GM23338 (cell line): ENCODE results near the gene ACVRL1. TPM values are rescaled to one million over a fixed set of nuclear protein-coding genes. Genes with fewer than 3 reads are reported as not detected.
A peak's percentile ranks its signal among the peaks of the same experiment; 100 is the strongest.

ENCODE experiments used
- ATAC-seq: fragments of 200-7000 bp; cut with Tn5 transposase; 3 replicates; pipeline ENCODE4 v1.9.1; 2020
- DNase-seq: peaks from one replicate; pipeline ENCODE4 v3.0.0-alpha.2; 2015; ENCODE audit warnings: low spot score
- H2AFZ ChIP-seq: fragments of 200-600 bp; sonication (generic); 2 replicates; pipeline ENCODE4 v1.8.0; 2016; ENCODE audit warnings: antibody characterized with exemption, mild to moderate bottlenecking, moderate library complexity
- H3F3A ChIP-seq: fragments of 200-600 bp; sonication (generic); replicated peaks from 2 replicates; pipeline ENCODE4 v1.8.0; 2017; ENCODE audit warnings: antibody characterized with exemption, mixed run types, low read depth
- H3K27ac ChIP-seq: fragments of 200-600 bp; sonication (generic); 2 replicates; pipeline ENCODE4 v1.6.1; 2016; ENCODE audit warnings: low read depth
- H3K27me3 ChIP-seq: fragments of 200-600 bp; sonication (generic); 2 replicates; pipeline ENCODE4 v1.8.0; 2016; ENCODE audit warnings: mild to moderate bottlenecking, mixed run types, moderate library complexity; ENCODE audit not compliant: insufficient read depth
- H3K36me3 ChIP-seq: fragments of 200-600 bp; sonication (generic); 2 replicates; pipeline ENCODE4 v1.8.0; 2016; ENCODE audit warnings: mild to moderate bottlenecking; ENCODE audit not compliant: insufficient read depth
- H3K4me1 ChIP-seq: fragments of 200-600 bp; sonication (generic); 2 replicates; pipeline ENCODE4 v1.8.0; 2016; ENCODE audit warnings: mild to moderate bottlenecking, moderate library complexity; ENCODE audit not compliant: insufficient read depth
- H3K4me2 ChIP-seq: fragments of 200-600 bp; sonication (generic); 2 replicates; pipeline ENCODE4 v1.7.1; 2017; ENCODE audit warnings: mixed run types
- H3K4me3 ChIP-seq: fragments of 200-600 bp; sonication (generic); 2 replicates; pipeline ENCODE4 v1.6.1; 2016; ENCODE audit warnings: mixed run types
- H3K79me2 ChIP-seq: fragments of 200-600 bp; sonication (generic); replicated peaks from 2 replicates; pipeline ENCODE4 v1.8.0; 2017; ENCODE audit warnings: mild to moderate bottlenecking; ENCODE audit not compliant: insufficient read depth
- H3K9me2 ChIP-seq: fragments of 200-600 bp; sonication (generic); 2 replicates; pipeline ENCODE4 v1.8.0; 2017; ENCODE audit not compliant: insufficient read depth
- H4K20me1 ChIP-seq: fragments of 200-600 bp; sonication (generic); replicated peaks from 2 replicates; pipeline ENCODE4 v1.8.0; 2017; ENCODE audit warnings: mild to moderate bottlenecking; ENCODE audit not compliant: insufficient read depth
- H3K27ac Mint-ChIP-seq: 2 replicates; pipeline ENCODE4 v1.8.0; 2020; ENCODE audit warnings: inconsistent platforms, mild to moderate bottlenecking, moderate library complexity, mixed read lengths
- H3K27me3 Mint-ChIP-seq: 3 replicates; pipeline ENCODE4 v1.8.0; 2022; ENCODE audit warnings: low read depth, mild to moderate bottlenecking, moderate library complexity, mixed read lengths, inconsistent platforms; ENCODE audit not compliant: insufficient read depth, poor library complexity
- H3K36me3 Mint-ChIP-seq: 3 replicates; pipeline ENCODE4 v1.8.0; 2021; ENCODE audit warnings: low read depth, mild to moderate bottlenecking, inconsistent platforms, moderate library complexity, mixed read lengths
- H3K4me1 Mint-ChIP-seq: 3 replicates; pipeline ENCODE4 v1.8.0; 2020; ENCODE audit warnings: mild to moderate bottlenecking, inconsistent platforms, mixed read lengths
- H3K4me3 Mint-ChIP-seq: 3 replicates; pipeline ENCODE4 v1.8.0; 2021; ENCODE audit warnings: moderate library complexity, mild to moderate bottlenecking, inconsistent platforms, mixed read lengths
- H3K9me3 Mint-ChIP-seq: 3 replicates; pipeline ENCODE4 v1.8.0; 2020; ENCODE audit warnings: moderate library complexity, mild to moderate bottlenecking, inconsistent platforms, mixed read lengths
- CREB1 ChIP-seq: fragments of 250-450 bp; sonication (Bioruptor Pico); IDR thresholded peaks from 2 replicates; pipeline ENCODE4 v1.5.0; 2020; ENCODE audit warnings: low read depth, mild to moderate bottlenecking, moderate library complexity
- EZH2 ChIP-seq: fragments of 200-600 bp; sonication (generic); IDR thresholded peaks from one replicate; pipeline ENCODE4 v1.8.0; 2017; ENCODE audit warnings: antibody characterized with exemption, mild to moderate bottlenecking, low read depth; ENCODE audit not compliant: unreplicated experiment
- EZH2phosphoT487 ChIP-seq: fragments of 200-600 bp; sonication (generic); IDR thresholded peaks from one replicate; pipeline ENCODE4 v1.8.1; 2018; ENCODE audit warnings: antibody characterized with exemption; ENCODE audit not compliant: unreplicated experiment
- JUNB ChIP-seq: IDR thresholded peaks from one replicate; pipeline ENCODE4 v1.6.1; 2016; ENCODE audit warnings: antibody characterized with exemption; ENCODE audit not compliant: unreplicated experiment
- NANOG ChIP-seq: IDR thresholded peaks from 2 replicates; pipeline ENCODE4 v1.6.1; 2016; ENCODE audit warnings: antibody characterized with exemption, borderline replicate concordance
- POLR2AphosphoS5 ChIP-seq: IDR thresholded peaks from 2 replicates; pipeline ENCODE4 v1.6.1; 2016; ENCODE audit warnings: antibody characterized with exemption, low read depth
- STAT1 ChIP-seq: IDR thresholded peaks from one replicate; pipeline ENCODE4 v1.6.1; 2016; ENCODE audit warnings: antibody characterized with exemption; ENCODE audit not compliant: unreplicated experiment
- ZNF114 ChIP-seq: fragments of 250-450 bp; sonication (Bioruptor Pico); IDR thresholded peaks from 2 replicates; pipeline ENCODE4 v1.5.0; 2020; ENCODE audit warnings: mild to moderate bottlenecking, moderate library complexity
- ZNF331 ChIP-seq: fragments of 250-450 bp; sonication (Bioruptor Pico); IDR thresholded peaks from 2 replicates; pipeline ENCODE4 v1.5.0; 2020; ENCODE audit warnings: low read depth, mild to moderate bottlenecking, moderate library complexity
- polyA plus RNA-seq: library from polyadenylated mRNA; unstranded; fragments of >200 nt; fragmentation: Nextera tagmentation; extraction: Ambion mirVana; gene quantifications from 2 replicates; pipeline ENCODE4 v1.2.1, GENCODE V29; 2016
- total RNA-seq: library from RNA; depleted of rRNA; stranded (reverse); fragments of >200 nt; shearing (Covaris generic); gene quantifications from 2 replicates; pipeline ENCODE4 v1.2.3, GENCODE V29; 2014
- TF ChIP-seq, protein P1 (sequence below): IDR thresholded peaks from one replicate; pipeline ENCODE4 v1.6.1; 2018; ENCODE audit warnings: antibody characterized with exemption; ENCODE audit not compliant: unreplicated experiment
- TF ChIP-seq, protein P2 (sequence below): IDR thresholded peaks from 2 replicates; pipeline ENCODE4 v1.6.1; 2016; ENCODE audit warnings: antibody characterized with exemption
- TF ChIP-seq, protein P3 (sequence below): fragments of 250-450 bp; sonication (Bioruptor Pico); IDR thresholded peaks from 2 replicates; pipeline ENCODE4 v1.5.0; 2020; ENCODE audit warnings: mild to moderate bottlenecking, moderate library complexity
- TF ChIP-seq, protein P4 (sequence below), 2 experiments: fragments of 200-600 bp in 1 of 2; sonication (generic) in 1 of 2; conservative IDR thresholded peaks; 2 replicates each; pipeline versions ENCODE4 v1.5.1 to v1.6.1; 2016 to 2017; ENCODE audit warnings: antibody characterized with exemption in 2 of 2, low read depth in 2 of 2, mild to moderate bottlenecking in 2 of 2, moderate library complexity in 1 of 2

The ACVRL1 gene
- total and polyA plus RNA-seq, 2 experiments from 2014 or later = 0.28 TPM; not detected in 1

DNA sequence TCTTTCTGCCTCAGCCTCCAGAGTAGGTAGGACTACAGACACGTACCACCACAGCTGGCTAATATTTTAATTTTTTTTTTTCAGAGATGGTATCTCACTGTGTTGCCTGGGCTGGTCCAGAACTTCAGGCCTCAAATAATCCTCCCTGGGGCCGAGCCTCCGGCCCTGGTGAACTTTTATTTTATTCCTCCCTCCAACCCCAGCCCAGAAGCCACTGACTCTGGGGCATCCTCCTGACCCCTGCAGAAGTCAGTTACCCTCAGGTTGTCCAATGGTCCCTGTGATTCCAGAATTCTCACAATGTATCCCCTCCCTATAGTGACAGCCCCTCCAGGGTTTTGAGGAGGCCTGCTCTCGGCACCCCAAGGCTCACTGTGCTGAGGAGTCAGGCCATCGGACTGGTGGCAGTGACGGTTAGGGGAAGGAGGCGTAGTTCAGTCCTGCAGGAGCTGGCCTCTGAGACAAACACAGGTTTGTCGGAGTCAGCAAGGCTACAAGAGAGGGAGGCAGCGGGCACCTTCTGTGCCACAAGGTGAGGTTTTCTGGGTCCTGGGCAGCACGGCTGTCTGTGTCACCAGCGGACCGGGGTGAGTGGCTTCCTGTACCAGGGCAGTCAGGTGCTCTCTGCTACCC, 39.4 kb upstream of the ACVRL1 start:
- no peaks in the 10 kb centered on the region for H3K36me3 Mint-ChIP-seq
- Histone ChIP-seq H3K27ac (no peak overlapping the region), H3K4me3 (no peak overlapping the region; the same call in 1 of the 2 replicates), H3K79me2 (no peaks in the 10 kb centered on the region), H3K27me3 (peaks cover 49% of the 10 kb centered on the region), H3K4me1 (peaks cover 65% of the 10 kb centered on the region), H4K20me1 (no peaks in the 10 kb centered on the region), H3K9me2 (no peaks in the 10 kb centered on the region), H3K36me3 (no peaks in the 10 kb centered on the region), H3F3A (peaks cover 35% of the 10 kb centered on the region), H3K4me2 (peak overlapping the region; percentile 96; the same call in 1 of the 2 replicates), H2AFZ (no peak overlapping the region)
- H3K4me3 Mint-ChIP-seq = peak overlapping the region; percentile 75
- H3K27ac Mint-ChIP-seq = no peak overlapping the region
- ATAC-seq = no peak
- TF ChIP-seq STAT1 (no peak), EZH2phosphoT487 (no peak), CREB1 (CRISPR knock-in tag) (no peak), NANOG (no peak), JUNB (no peak), ZNF114 (CRISPR knock-in tag) (no peak), POLR2AphosphoS5 (no peak), EZH2 (no peak), ZNF331 (CRISPR knock-in tag) (no peak)
- TF ChIP-seq, protein P1, sequence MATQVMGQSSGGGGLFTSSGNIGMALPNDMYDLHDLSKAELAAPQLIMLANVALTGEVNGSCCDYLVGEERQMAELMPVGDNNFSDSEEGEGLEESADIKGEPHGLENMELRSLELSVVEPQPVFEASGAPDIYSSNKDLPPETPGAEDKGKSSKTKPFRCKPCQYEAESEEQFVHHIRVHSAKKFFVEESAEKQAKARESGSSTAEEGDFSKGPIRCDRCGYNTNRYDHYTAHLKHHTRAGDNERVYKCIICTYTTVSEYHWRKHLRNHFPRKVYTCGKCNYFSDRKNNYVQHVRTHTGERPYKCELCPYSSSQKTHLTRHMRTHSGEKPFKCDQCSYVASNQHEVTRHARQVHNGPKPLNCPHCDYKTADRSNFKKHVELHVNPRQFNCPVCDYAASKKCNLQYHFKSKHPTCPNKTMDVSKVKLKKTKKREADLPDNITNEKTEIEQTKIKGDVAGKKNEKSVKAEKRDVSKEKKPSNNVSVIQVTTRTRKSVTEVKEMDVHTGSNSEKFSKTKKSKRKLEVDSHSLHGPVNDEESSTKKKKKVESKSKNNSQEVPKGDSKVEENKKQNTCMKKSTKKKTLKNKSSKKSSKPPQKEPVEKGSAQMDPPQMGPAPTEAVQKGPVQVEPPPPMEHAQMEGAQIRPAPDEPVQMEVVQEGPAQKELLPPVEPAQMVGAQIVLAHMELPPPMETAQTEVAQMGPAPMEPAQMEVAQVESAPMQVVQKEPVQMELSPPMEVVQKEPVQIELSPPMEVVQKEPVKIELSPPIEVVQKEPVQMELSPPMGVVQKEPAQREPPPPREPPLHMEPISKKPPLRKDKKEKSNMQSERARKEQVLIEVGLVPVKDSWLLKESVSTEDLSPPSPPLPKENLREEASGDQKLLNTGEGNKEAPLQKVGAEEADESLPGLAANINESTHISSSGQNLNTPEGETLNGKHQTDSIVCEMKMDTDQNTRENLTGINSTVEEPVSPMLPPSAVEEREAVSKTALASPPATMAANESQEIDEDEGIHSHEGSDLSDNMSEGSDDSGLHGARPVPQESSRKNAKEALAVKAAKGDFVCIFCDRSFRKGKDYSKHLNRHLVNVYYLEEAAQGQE = no peak
- TF ChIP-seq, protein P2, sequence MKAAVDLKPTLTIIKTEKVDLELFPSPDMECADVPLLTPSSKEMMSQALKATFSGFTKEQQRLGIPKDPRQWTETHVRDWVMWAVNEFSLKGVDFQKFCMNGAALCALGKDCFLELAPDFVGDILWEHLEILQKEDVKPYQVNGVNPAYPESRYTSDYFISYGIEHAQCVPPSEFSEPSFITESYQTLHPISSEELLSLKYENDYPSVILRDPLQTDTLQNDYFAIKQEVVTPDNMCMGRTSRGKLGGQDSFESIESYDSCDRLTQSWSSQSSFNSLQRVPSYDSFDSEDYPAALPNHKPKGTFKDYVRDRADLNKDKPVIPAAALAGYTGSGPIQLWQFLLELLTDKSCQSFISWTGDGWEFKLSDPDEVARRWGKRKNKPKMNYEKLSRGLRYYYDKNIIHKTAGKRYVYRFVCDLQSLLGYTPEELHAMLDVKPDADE = no peak
- TF ChIP-seq, protein P3, sequence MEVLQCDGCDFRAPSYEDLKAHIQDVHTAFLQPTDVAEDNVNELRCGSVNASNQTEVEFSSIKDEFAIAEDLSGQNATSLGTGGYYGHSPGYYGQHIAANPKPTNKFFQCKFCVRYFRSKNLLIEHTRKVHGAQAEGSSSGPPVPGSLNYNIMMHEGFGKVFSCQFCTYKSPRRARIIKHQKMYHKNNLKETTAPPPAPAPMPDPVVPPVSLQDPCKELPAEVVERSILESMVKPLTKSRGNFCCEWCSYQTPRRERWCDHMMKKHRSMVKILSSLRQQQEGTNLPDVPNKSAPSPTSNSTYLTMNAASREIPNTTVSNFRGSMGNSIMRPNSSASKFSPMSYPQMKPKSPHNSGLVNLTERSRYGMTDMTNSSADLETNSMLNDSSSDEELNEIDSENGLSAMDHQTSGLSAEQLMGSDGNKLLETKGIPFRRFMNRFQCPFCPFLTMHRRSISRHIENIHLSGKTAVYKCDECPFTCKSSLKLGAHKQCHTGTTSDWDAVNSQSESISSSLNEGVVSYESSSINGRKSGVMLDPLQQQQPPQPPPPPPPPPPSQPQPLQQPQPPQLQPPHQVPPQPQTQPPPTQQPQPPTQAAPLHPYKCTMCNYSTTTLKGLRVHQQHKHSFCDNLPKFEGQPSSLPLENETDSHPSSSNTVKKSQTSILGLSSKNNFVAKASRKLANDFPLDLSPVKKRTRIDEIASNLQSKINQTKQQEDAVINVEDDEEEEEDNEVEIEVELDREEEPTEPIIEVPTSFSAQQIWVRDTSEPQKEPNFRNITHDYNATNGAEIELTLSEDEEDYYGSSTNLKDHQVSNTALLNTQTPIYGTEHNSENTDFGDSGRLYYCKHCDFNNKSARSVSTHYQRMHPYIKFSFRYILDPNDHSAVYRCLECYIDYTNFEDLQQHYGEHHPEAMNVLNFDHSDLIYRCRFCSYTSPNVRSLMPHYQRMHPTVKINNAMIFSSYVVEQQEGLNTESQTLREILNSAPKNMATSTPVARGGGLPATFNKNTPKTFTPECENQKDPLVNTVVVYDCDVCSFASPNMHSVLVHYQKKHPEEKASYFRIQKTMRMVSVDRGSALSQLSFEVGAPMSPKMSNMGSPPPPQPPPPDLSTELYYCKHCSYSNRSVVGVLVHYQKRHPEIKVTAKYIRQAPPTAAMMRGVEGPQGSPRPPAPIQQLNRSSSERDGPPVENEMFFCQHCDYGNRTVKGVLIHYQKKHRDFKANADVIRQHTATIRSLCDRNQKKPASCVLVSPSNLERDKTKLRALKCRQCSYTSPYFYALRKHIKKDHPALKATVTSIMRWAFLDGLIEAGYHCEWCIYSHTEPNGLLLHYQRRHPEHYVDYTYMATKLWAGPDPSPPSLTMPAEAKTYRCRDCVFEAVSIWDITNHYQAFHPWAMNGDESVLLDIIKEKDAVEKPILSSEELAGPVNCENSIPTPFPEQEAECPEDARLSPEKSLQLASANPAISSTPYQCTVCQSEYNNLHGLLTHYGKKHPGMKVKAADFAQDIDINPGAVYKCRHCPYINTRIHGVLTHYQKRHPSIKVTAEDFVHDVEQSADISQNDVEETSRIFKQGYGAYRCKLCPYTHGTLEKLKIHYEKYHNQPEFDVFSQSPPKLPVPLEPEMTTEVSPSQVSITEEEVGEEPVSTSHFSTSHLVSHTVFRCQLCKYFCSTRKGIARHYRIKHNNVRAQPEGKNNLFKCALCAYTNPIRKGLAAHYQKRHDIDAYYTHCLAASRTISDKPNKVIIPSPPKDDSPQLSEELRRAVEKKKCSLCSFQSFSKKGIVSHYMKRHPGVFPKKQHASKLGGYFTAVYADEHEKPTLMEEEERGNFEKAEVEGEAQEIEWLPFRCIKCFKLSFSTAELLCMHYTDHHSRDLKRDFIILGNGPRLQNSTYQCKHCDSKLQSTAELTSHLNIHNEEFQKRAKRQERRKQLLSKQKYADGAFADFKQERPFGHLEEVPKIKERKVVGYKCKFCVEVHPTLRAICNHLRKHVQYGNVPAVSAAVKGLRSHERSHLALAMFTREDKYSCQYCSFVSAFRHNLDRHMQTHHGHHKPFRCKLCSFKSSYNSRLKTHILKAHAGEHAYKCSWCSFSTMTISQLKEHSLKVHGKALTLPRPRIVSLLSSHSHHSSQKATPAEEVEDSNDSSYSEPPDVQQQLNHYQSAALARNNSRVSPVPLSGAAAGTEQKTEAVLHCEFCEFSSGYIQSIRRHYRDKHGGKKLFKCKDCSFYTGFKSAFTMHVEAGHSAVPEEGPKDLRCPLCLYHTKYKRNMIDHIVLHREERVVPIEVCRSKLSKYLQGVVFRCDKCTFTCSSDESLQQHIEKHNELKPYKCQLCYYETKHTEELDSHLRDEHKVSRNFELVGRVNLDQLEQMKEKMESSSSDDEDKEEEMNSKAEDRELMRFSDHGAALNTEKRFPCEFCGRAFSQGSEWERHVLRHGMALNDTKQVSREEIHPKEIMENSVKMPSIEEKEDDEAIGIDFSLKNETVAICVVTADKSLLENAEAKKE (CRISPR knock-in tag) = no peak
- TF ChIP-seq, protein P4, sequence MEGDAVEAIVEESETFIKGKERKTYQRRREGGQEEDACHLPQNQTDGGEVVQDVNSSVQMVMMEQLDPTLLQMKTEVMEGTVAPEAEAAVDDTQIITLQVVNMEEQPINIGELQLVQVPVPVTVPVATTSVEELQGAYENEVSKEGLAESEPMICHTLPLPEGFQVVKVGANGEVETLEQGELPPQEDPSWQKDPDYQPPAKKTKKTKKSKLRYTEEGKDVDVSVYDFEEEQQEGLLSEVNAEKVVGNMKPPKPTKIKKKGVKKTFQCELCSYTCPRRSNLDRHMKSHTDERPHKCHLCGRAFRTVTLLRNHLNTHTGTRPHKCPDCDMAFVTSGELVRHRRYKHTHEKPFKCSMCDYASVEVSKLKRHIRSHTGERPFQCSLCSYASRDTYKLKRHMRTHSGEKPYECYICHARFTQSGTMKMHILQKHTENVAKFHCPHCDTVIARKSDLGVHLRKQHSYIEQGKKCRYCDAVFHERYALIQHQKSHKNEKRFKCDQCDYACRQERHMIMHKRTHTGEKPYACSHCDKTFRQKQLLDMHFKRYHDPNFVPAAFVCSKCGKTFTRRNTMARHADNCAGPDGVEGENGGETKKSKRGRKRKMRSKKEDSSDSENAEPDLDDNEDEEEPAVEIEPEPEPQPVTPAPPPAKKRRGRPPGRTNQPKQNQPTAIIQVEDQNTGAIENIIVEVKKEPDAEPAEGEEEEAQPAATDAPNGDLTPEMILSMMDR (conservative IDR thresholded peaks at IDR 0.05; ENCODE audit: low read depth in 2 of 2) = no peak
- peaks cover 40% of the 10 kb centered on the region for H3K27me3 Mint-ChIP-seq
- peaks cover 68% of the 10 kb centered on the region for H3K4me1 Mint-ChIP-seq
- no peaks in the 10 kb centered on the region; the same call in 2 of the 3 replicates for H3K9me3 Mint-ChIP-seq
- DNase-seq = no peak
